Keratinocyte (primary cell): ENCODE data around the gene FAM177B.

Experiments
- EZH2 ChIP-seq: IDR thresholded peaks from one replicate; pipeline ENCODE4 v1.6.1; 2012; ENCODE audit warnings: inconsistent platforms, mild to moderate bottlenecking, low read length, moderate library complexity
- TF ChIP-seq, protein P1 (sequence below), 3 experiments: IDR thresholded peaks in 1 of 3; conservative IDR thresholded peaks in 1 of 3; optimal IDR thresholded peaks in 1 of 3; 2 replicates in 2 of 3; 3 replicates in 1 of 3; pipeline versions ENCODE3 to v1.5.1; 2011; ENCODE audit warnings: low read length in 3 of 3, mild to moderate bottlenecking in 3 of 3, moderate library complexity in 2 of 3, control low read depth in 1 of 3, inconsistent platforms in 1 of 3; ENCODE audit not compliant: insufficient read depth in 2 of 3; ENCODE audit errors: extremely low read depth in 1 of 3

DNA sequence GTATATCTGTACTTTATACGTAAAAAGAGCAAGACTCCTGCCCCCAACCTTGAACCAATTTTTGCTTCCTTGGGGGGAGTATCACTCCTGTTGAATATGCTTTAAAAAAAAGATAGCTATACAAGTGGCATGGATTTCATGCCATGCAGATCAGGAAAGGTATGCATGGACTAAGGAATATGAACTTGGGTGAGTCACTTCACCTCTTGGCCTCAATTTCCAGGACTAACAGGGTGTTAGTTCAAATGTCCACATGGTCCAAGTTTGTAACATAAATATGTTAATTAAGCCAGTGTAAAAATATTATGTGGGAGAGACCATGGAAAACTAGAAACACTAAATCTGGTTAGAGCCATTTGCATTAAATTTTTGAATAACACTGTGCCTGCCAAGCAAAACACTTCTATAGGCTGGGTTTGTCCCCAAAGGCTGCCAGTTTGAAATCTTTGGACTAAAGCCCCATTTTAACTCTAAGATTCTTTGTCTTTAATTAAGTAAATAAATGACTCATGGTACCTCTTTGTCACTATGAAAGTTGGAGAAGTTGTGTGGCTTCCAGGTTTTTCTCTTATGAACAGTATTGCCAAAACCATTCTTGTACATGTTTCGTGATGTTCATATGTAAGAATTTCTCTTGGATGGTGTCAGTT is 33.1 kb downstream of the FAM177B start:
- TF ChIP-seq, protein P1, sequence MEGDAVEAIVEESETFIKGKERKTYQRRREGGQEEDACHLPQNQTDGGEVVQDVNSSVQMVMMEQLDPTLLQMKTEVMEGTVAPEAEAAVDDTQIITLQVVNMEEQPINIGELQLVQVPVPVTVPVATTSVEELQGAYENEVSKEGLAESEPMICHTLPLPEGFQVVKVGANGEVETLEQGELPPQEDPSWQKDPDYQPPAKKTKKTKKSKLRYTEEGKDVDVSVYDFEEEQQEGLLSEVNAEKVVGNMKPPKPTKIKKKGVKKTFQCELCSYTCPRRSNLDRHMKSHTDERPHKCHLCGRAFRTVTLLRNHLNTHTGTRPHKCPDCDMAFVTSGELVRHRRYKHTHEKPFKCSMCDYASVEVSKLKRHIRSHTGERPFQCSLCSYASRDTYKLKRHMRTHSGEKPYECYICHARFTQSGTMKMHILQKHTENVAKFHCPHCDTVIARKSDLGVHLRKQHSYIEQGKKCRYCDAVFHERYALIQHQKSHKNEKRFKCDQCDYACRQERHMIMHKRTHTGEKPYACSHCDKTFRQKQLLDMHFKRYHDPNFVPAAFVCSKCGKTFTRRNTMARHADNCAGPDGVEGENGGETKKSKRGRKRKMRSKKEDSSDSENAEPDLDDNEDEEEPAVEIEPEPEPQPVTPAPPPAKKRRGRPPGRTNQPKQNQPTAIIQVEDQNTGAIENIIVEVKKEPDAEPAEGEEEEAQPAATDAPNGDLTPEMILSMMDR (optimal IDR thresholded peaks at IDR 0.05 in 1 of 3, IDR thresholded peaks at IDR 0.05 in 1 of 3, conservative IDR thresholded peaks at IDR 0.05 in 1 of 3; ENCODE audit: extremely low read depth in 1 of 3, insufficient read depth in 2 of 3, low read length in 3 of 3) = no peak
- TF ChIP-seq EZH2 = no peak
